Measurements from ENCODE around the gene AADAT.
"Not testable (repeated sequence)": the region's sequence is repeated elsewhere in the genome, so short reads cannot be mapped to it uniquely, and the experiment has no call there.

AADAT gene

GRCh38 chr4:170089668-170090351, at the start of gene AADAT:
TSS of gene AADAT (minus strand) at chr4:170089956. CDS start at chr4:170089690, 266 bp downstream.
- DNase-seq (ENCODE audit: low read depth in 2 of 2) = peak in 1 of 2 experiments; percentile 22

- DNase-seq (ENCODE audit: low read depth in 2 of 2) = peak; percentile 33 to 73
These were observed 48.9 kb upstream of the AADAT start for GRCh38 chr4:170138580-170139194.

GRCh38 chr4:170137927-170138326, 48.2 kb upstream of the AADAT start:
- no peak for DNase-seq (ENCODE audit: low read depth in 2 of 2)

GRCh38 chr4:170137466-170137865, 47.7 kb upstream of the AADAT start:
- DNase-seq (ENCODE audit: low read depth in 2 of 2) = no peak

- DNase-seq (ENCODE audit: low read depth in 2 of 2) = no peak
These were observed 45.1 kb upstream of the AADAT start for GRCh38 chr4:170134821-170135220.

- no peak for DNase-seq (ENCODE audit: low read depth in 2 of 2)
These were observed 38.6 kb upstream of the AADAT start for GRCh38 chr4:170128219-170128804.

GRCh38 chr4:170127758-170128157, 38.0 kb upstream of the AADAT start:
- no peak for DNase-seq (ENCODE audit: low read depth in 2 of 2)

- DNase-seq (ENCODE audit: low read depth in 2 of 2) = no peak
These were observed 34.6 kb upstream of the AADAT start for GRCh38 chr4:170124406-170124805.

GRCh38 chr4:170122252-170122651, 32.5 kb upstream of the AADAT start:
- DNase-seq (ENCODE audit: low read depth in 2 of 2) = no peak

GRCh38 chr4:170114636-170115035, 24.9 kb upstream of the AADAT start:
- DNase-seq (ENCODE audit: low read depth in 2 of 2) = no peak

GRCh38 chr4:170114183-170114582, 24.4 kb upstream of the AADAT start:
- not testable (repeated sequence) for DNase-seq (ENCODE audit: low read depth in 2 of 2)

GRCh38 chr4:170111546-170111945, 21.8 kb upstream of the AADAT start:
- DNase-seq (ENCODE audit: low read depth in 2 of 2) = no peak

GRCh38 chr4:170111085-170111484, 21.3 kb upstream of the AADAT start:
- no peak for DNase-seq (ENCODE audit: low read depth in 2 of 2)

GRCh38 chr4:170110285-170110672, 20.5 kb upstream of the AADAT start:
- no peak for DNase-seq (ENCODE audit: low read depth in 2 of 2)

GRCh38 chr4:170109586-170110284, 20.0 kb upstream of the AADAT start:
- no peak for DNase-seq (ENCODE audit: low read depth in 2 of 2)

GRCh38 chr4:170106900-170107299, 17.1 kb upstream of the AADAT start:
- no peak for DNase-seq (ENCODE audit: low read depth in 2 of 2)

- no peak for DNase-seq (ENCODE audit: low read depth in 2 of 2)
These were observed 12.7 kb upstream of the AADAT start for GRCh38 chr4:170102426-170102825.

- DNase-seq (ENCODE audit: low read depth in 2 of 2) = not testable (repeated sequence)
These were observed 8.4 kb upstream of the AADAT start for GRCh38 chr4:170098171-170098570.

GRCh38 chr4:170097681-170098080, 7.9 kb upstream of the AADAT start:
- no peak for DNase-seq (ENCODE audit: low read depth in 2 of 2)

GRCh38 chr4:170093973-170094535, 4.3 kb upstream of the AADAT start:
- no peak for DNase-seq (ENCODE audit: low read depth in 2 of 2)

- no peak for DNase-seq (ENCODE audit: low read depth in 2 of 2)
These were observed 1.4 kb upstream of the AADAT start for GRCh38 chr4:170091069-170091696.

All from stimulated activated CD4-positive, alpha-beta T cell treated with anti-CD3 and anti-CD28 coated beads, Interleukin-12 subunit alpha, Interleukin-12 subunit beta, amount 100 ng/mL, for 24 hours (primary cell).